Measurements from ENCODE around the gene MAB21L3. TPM values are rescaled to one million over a fixed set of nuclear protein-coding genes. Genes with fewer than 3 reads are reported as not detected.
"Not testable (repeated sequence)": the region's sequence is repeated elsewhere in the genome, so short reads cannot be mapped to it uniquely, and the experiment has no call there.

MAB21L3 gene
- total RNA-seq, 1 experiment from 2014 or later = not detected

DNA sequence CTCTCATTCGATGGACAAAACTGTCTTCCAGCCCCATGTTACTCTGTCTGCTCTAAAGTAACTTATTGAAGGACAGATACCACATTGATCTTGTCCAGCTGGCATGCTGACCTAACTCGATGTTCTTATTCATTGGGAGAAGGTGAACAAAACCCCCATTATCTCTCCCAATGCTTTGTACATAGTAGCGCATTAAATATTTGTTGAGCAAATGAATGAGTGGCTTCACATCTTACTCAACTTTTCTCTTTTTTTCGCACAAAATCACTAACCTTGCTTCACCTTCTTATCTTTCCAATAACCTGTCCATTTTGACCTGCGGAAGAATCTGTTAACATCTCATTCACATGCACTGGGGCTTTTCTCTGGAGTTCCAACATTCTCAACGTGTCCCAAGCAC is 18.3 kb downstream of the MAB21L3 start:
- in situ Hi-C loops (cut with HindIII; ENCODE audit: low pct_unique_long_range_greater_than_20kb, low sequenced_read_pairs) = no loop called here
- no peak for DNase-seq (ENCODE audit: low read depth)

DNA sequence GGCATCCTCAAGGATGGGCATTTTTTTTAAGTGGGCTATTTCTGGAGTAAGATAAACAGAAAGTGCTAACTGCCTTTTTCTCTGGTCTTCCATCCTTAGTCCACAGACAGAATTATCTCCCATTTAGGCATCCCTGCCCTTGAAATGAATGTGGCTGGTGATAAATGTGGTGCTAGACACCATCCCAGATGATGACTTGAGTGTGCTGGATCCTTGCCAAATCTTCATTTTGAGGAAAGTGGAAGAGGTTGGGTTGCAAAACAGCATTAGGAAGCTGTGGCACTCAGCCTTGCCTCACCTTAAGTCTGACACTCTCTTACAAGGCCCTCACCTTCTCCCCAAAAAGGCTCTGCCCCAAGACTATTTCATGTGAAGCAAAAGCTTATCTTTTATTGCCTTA is 19.2 kb downstream of the MAB21L3 start:
- no peak for DNase-seq (ENCODE audit: low read depth)
- in situ Hi-C loops (cut with HindIII; ENCODE audit: low pct_unique_long_range_greater_than_20kb, low sequenced_read_pairs) = no loop called here

DNA sequence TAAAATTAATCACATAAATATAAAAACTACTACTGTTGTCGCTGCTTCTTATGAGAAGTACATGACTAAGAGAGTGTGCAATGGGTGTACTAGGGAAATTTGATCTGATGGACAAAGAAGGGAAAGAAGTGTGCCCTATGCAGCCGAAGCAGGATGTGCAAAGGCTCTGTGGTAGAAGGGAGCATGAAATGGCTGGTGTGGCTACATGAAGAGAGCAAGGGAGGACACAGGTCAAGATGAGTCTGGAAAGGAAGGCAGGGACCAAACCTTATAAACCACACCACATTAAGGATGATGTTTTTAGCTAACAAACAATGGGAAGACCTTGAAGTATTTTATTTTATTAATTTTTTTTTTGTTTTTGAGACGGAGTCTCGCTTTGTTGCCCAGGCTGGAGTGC is 20.0 kb downstream of the MAB21L3 start:
- in situ Hi-C loops (cut with HindIII; ENCODE audit: low pct_unique_long_range_greater_than_20kb, low sequenced_read_pairs) = no loop called here
- no peak for DNase-seq (ENCODE audit: low read depth)

DNA sequence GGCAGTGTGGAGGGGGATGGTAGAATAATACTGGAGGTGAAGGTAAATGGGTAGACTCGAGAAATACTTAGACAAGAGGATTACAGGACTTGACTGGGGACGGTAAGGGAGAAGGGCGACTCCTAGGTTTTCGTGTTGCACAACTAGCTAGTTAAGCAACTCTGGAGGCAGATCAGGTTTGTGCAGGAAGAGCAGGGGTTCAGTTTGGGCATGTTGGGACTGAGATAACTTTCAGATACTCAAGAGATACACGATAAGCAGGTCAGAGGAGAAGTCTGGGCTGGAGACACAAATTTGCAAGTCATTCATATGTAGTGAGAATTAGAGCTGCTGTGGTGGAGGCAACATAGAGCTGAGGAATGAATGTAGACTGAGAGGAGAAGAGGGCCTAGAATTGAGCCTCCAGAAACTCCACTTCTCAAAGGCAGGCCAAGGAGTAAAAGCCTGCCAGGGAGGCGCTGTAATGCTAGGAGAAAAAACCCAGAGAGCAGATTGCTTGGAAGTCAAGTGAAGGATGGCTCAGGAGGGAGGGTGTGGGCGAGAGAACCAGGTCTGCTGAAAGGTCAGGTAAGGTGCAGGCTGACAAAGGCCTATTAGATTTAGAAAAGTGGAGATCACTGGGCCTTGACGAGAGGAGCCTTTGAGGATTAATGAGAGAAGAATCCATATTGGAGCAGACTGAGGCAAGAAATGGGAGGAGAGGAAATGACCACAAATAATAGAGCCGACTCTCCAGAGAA is 20.8 kb downstream of the MAB21L3 start:
- in situ Hi-C loops (cut with HindIII; ENCODE audit: low pct_unique_long_range_greater_than_20kb, low sequenced_read_pairs) = no loop called here
- DNase-seq (ENCODE audit: low read depth) = no peak

DNA sequence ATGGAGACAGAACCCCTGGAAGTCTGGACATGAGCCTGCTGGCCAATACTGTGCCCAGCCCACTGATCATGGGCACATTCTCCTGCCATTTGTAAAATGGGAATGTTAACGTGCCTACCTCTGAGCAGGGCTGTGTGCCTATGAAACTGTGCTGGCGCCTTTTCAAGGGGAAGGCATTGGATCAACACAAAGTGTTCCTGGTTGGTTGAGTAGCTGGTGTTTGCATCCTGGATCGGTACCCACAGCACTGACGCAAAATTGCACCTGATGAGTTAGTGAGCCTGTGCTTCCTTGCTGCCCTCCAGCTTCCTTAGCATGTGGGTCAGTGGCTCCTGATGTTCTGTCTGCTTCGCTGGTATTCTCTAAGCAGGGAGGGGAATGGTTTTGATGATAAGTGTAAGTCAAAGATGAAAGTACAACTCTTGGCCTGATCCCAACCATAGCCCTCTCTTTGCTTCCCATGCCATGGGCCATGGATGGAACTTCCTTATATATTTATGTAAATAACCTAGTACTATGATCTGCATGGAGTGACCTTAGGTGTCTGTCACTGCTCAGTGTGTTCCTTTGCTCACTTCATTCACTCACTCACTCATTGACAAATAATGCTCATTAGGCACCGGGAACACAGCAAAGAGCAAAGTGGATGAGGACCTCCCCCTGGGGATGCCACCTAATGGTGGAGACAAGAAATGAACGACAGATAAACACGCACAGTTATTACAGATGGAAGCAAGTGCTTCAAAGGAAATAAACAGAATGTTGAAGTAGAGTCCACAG is 22.7 kb downstream of the MAB21L3 start:
- in situ Hi-C loops (cut with HindIII; ENCODE audit: low pct_unique_long_range_greater_than_20kb, low sequenced_read_pairs) = no loop called here
- no peak for DNase-seq (ENCODE audit: low read depth)

DNA sequence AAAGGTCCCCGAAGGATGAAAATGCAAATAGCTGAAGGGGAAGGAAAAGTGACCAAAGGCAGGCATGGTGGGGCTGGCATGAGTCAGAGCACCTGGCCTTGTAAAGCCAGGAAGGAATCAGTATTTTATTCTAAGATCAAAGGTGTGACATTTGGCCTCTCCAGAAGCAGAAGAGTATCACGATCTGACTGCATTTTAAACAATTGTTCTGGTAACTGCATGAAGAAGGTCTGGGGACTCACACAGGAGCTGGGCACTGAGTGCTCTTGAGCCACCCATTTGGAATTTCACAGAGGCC is 23.2 kb downstream of the MAB21L3 start:
- DNase-seq (ENCODE audit: low read depth) = no peak
- in situ Hi-C loops (cut with HindIII; ENCODE audit: low pct_unique_long_range_greater_than_20kb, low sequenced_read_pairs) = no loop called here

DNA sequence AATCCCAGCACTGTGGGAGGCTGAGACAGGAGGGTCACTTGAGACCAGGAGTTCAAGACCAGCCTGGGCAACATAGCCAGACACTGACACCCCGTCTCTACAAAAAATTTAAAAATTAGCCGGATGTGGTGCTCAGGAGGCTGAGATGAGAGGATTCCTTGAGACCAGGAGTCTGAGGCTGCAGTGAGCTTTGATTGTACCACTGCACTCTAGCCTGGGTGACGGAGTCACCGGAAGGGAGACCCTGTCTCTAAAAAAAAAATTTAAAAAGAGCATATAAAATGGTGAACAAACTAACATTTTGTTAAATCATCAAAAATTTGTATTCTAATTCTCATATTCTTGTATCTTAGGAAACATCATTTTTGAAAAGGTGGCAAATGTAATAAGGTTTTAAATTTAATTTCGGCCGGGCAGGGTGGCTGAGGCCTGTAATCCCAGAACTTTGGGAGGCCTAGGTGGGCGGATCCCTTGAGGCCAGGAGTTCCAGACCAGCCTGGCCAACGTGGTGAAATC is 27.1 kb downstream of the MAB21L3 start:
- no peak for DNase-seq (ENCODE audit: low read depth)
- in situ Hi-C loops (cut with HindIII; ENCODE audit: low pct_unique_long_range_greater_than_20kb, low sequenced_read_pairs) = no loop called here

DNA sequence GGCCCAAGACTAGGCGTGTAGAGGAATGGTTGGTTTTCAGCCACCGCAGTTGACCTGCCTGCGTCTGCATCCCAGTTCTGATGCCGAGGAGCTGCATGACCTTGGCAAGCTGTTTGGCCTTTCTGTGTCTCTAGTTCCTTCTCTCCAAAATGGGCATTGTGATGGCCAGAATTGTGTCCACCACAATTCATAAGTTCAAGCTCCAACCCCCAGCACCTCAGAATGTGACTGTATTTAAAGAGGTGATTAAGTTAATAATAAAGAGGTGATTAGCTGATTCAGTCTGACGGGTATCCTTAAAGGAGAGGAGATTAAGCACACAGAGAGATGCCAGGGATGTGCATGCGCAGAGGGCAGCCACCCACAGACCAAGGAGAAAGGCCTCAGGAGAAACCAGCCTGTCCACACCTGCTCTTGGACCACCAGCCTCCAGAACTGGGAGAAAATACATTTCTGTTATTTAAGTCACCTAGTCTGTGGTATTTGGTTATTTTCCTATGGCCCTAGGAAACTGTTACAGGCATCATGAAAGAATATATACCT is 28.5 kb downstream of the MAB21L3 start:
- in situ Hi-C loops (cut with HindIII; ENCODE audit: low pct_unique_long_range_greater_than_20kb, low sequenced_read_pairs) = no loop called here
- no peak for DNase-seq (ENCODE audit: low read depth)

DNA sequence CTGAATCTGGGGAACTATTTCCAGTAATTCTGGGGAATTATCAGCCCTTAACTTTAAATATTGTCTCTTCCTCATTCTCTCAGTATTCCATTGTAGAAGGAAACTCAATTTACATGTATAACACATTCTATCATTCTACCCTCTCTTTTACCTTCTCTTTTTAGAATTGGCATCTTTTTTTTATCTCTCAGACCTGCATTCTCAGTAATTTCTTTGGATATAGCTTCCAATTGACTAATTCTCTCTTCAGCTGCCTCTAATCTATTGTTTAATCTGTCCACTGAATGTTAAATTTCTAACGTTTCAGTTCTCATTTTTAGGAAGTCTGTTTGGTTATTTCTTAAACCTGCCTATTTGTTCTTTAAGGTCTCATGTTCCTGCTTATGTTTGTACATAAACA is 33.0 kb downstream of the MAB21L3 start:
- no peak for DNase-seq (ENCODE audit: low read depth)
- in situ Hi-C loops (cut with HindIII; ENCODE audit: low pct_unique_long_range_greater_than_20kb, low sequenced_read_pairs) = no loop called here

DNA sequence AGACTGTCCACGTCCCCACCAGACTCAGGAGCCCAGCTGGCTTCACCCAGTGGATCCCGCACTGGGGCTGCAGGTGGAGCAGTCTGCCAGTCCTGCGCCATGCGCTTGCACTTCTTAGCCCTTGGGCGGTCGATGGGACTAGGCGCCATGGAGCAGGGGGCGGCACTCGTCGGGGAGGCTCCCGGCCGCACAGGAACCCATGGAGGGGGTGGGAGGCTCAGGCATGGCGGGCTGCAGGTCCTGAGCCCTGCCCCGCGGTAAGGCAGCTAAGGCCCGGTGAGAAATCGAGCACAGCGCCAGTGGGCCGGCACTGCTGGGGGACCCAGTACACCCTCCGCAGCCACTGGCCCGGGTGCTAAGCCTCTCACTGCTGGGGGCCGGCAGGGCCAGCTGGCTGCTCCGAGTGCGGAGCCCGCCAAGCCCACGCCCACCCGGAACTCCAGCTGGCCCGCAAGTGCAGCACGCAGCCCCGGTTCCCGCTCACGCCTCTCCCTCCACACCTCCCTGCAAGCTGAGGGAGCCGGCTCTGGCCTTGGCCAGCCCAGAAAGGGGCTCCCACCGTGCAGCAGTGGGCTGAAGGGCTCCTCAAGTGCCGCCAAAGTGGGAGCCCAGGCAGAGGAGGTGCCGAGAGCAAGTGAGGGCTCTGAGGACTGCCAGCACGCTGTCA is 35.4 kb downstream of the MAB21L3 start:
- in situ Hi-C loops (cut with HindIII; ENCODE audit: low pct_unique_long_range_greater_than_20kb, low sequenced_read_pairs) = not testable (repeated sequence)

DNA sequence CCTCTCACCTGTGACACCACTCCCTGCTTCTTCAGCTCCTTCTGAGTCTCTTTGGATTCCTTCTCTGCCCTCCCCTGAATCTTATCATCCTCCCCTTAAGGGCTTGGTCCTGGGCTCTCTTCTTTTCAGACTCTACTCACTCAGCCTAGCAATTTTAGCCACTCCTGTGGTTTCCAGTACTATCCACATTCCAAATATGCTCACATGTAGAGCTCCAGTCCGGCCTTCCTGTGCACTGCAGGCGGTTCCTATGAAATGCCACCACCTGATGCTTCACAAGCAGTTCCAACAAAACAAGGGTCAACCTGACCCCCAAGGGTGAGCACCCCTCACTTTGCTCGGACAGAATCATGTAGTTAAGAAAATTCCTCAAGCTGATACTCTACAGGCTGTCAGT is 35.9 kb downstream of the MAB21L3 start:
- no peak for DNase-seq (ENCODE audit: low read depth)
- in situ Hi-C loops (cut with HindIII; ENCODE audit: low pct_unique_long_range_greater_than_20kb, low sequenced_read_pairs) = no loop called here

More for the DNA sequence above, 35.4 kb downstream of the MAB21L3 start:
- not testable (repeated sequence) for DNase-seq (ENCODE audit: low read depth)

DNA sequence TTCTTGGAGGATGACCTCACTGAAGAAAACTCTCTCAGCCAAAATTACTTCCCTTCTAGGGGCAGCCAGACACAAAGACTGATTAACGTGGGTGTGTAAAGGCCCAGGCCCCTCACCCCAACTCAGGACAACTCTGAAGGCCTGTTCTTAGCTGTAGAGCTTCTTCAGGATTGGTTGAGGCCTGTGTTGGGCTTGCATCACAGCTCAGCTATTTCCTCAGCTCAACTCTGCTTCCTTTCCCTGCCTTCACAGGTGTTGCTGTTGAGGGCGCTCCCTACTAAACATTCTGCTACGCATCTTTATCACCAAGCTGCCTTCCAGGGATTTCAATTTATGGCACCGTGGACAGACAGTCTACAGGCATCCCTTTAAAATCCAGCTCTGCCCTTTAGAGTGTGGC is 36.8 kb downstream of the MAB21L3 start:
- DNase-seq (ENCODE audit: low read depth) = no peak
- in situ Hi-C loops (cut with HindIII; ENCODE audit: low pct_unique_long_range_greater_than_20kb, low sequenced_read_pairs) = no loop called here

DNA sequence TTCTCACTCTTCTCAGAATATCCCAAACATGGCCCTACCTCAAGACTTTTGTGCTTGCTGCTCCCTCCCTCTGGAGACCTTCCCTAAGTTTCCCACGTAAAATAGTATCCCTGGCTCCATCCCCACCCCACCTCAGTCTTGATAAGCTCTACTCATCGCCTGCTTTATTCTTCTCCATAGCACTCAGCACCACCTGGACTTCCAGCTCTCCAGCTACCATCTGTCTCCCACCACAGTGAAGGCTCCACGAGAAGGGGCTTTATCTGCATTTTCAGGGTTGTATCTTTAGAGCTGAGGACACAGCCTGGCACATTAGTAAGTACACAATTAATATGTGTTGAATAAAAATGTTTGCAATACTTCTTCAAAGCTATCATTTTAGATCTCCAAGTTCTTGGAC is 37.8 kb downstream of the MAB21L3 start:
- in situ Hi-C loops (cut with HindIII; ENCODE audit: low pct_unique_long_range_greater_than_20kb, low sequenced_read_pairs) = no loop called here
- DNase-seq (ENCODE audit: low read depth) = no peak

DNA sequence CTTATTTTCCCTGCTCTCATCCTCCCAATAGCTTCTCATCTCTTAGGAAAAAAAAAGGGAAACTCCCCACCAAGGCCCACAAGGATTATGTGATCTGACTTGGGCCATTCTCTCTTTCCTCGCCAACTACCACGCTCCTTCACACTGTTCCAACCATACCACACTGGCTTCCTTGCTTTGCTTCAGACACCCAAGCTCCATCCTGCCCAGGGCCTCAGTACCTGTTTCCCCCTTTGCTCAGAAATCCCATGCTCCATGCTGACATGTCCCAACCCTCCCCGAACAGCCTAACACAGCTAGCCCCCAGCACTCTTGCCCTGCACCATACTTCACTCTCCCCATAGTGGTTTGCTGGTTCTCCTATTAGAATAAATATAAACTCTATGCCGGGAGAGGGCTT is 39.2 kb downstream of the MAB21L3 start:
- DNase-seq (ENCODE audit: low read depth) = no peak
- in situ Hi-C loops (cut with HindIII; ENCODE audit: low pct_unique_long_range_greater_than_20kb, low sequenced_read_pairs) = no loop called here

DNA sequence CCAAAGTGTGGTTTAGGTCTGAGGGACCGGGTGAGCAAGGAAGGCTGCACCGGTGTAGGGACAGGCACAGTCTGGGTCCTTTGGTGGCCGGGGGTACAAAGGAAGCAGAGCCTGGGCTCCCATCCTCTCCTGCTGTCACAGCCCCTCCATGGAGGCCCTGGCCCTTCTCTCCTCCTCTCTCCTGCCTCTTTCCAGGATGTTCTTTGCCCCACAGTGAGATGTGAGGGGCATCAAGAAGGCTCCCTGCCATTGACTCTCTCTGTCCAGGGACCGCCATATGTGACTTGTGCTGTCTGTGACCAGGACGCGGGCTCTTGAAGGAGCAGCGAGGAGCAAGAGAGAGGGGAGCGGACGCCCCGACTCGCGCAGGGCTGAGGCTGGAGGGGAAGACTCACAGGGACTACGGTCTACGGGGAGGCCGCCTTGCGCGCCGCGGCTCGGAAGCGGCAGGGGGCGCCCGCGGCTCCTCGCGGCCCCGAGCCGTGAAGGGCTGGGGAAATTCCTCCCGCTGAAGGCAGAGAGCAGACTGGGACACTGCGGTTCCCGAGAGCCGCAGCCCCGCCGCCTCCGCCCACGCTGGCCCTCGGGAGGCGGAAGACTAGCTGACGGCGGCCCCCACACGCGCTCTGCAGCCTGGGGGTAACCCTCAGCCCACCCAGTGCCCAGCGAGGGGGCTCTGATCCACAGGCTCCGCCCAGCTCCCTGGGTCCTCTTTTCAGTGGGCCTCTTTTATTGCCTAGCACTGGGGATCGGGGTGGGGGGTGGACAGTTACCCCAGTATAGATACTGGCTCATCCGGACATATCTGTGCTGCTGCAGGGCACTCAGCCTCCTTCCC is 40.8 kb downstream of the MAB21L3 start:
- in situ Hi-C loops (cut with HindIII; ENCODE audit: low pct_unique_long_range_greater_than_20kb, low sequenced_read_pairs) = no loop called here
- DNase-seq (ENCODE audit: low read depth) = peak; percentile 63

DNA sequence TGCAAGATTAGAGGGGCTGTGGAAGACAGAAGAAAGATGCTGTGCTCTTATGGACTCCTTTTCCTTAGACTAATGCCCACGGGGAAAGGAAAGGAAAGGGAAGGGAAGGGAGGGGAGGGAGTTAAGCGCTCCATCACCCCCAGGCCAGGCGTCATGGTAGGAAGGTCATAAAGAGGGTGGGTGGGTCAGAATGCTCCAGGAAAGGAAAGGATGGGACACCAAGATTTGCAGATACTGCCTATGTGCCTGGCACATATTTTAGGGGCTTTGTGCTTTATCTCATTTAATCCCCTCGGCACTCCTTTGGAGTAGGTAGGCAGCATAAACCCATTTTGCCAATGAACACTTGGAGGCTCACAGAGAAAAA is 41.4 kb downstream of the MAB21L3 start:
- in situ Hi-C loops (cut with HindIII; ENCODE audit: low pct_unique_long_range_greater_than_20kb, low sequenced_read_pairs) = no loop called here
- DNase-seq (ENCODE audit: low read depth) = no peak

DNA sequence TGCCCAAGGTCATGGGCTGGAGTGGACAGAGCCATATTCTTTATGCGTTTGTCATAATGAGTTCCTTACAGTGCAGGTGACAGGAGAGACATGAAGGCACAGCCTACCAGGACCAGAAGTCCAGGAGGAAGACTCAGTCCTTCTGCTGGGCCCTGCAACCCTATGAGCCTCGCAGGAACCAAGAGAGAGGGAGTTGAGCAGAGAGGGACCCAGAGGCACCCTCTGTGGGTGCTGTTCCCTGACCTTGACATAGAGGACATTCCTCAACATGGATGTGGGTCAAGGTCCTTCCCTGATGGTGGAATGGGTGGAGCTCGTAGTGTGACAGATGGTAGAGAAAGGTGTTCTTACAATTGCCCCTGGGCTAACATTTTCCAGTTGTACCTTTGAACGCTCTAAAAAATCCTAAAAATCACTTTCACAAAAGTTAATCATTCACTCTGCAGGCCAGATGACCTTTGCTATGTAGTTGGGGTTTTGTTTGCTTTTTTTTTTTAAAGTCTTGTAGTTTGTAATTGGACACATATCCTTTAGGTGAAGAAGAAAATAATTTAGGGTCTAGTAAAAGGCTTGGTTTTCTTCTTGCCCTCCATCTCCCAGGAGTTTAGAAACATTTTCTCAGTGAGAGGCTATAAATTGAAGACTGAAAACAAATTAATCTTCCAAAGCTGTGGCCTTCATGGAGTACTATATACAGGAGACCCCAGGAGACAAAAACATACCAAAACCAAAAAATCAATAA is 41.9 kb downstream of the MAB21L3 start:
- no peak for DNase-seq (ENCODE audit: low read depth)
- in situ Hi-C loops (cut with HindIII; ENCODE audit: low pct_unique_long_range_greater_than_20kb, low sequenced_read_pairs) = no loop called here

DNA sequence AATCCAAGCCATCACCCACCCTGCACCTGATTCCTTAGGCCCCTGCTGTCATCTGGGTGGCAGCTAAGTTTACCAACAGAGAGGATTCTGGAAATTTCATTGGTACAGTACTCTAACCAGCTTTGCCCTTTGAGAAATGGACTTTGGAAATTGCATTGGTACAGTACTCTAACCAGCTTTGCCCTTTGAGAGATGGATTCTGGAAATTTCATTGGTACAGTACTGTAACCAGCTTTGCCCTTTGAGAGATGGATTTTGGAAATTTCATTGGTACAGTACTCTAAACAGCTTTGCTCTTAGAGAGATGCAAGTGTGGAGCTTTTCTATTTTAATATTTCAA is 42.5 kb downstream of the MAB21L3 start:
- in situ Hi-C loops (cut with HindIII; ENCODE audit: low pct_unique_long_range_greater_than_20kb, low sequenced_read_pairs) = no loop called here
- no peak for DNase-seq (ENCODE audit: low read depth)
